NCI-H446 treated with DMSO at 0.1 percent for 48 hours (cell line): ENCODE measurements around the gene TM7SF3.

ENCODE experiments used
- DNase-seq: peaks from one replicate; lab custom pipeline; 2025; lab: John Stamatoyannopoulos, UW

Gene TM7SF3

DNA sequence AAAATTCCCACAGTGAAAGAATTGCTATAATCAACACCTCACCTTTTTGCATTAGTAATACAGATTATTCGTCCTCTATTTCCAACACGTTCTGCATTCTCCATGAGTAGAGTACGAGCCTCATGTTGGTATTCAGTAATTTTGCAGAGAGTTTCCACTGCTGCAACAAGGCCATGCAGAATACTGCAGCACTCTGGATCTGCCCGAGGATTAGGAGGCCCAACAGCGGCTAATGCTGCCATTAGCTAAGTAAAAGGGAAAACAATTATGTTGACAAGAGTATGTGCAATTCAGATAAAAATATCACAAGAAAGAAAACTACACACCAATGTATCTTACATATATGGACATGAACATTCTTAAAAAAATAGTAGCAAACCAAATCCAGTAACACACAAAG, 85.5 kb downstream of the TM7SF3 start:
- DNase-seq, result no peak
